ENCODE measurements around the gene PCNX3.

- TF ChIP-seq, protein P1, sequence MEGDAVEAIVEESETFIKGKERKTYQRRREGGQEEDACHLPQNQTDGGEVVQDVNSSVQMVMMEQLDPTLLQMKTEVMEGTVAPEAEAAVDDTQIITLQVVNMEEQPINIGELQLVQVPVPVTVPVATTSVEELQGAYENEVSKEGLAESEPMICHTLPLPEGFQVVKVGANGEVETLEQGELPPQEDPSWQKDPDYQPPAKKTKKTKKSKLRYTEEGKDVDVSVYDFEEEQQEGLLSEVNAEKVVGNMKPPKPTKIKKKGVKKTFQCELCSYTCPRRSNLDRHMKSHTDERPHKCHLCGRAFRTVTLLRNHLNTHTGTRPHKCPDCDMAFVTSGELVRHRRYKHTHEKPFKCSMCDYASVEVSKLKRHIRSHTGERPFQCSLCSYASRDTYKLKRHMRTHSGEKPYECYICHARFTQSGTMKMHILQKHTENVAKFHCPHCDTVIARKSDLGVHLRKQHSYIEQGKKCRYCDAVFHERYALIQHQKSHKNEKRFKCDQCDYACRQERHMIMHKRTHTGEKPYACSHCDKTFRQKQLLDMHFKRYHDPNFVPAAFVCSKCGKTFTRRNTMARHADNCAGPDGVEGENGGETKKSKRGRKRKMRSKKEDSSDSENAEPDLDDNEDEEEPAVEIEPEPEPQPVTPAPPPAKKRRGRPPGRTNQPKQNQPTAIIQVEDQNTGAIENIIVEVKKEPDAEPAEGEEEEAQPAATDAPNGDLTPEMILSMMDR (IDR thresholded peaks at IDR 0.05): no peak
- no peak for TF ChIP-seq POLR2A (IDR thresholded peaks at IDR 0.05)
These were observed 4.4 kb upstream of the PCNX3 start for GRCh38 chr11:65611028-65611757.

Measured in Peyer's patch (tissue), 4 donors.